Body of pancreas (tissue), 4 donors: ENCODE measurements around the gene VWA8.

Source experiments
- POLR2A ChIP-seq, 3 donors: fragments of 450-650 bp; IDR thresholded peaks; one replicate each; pipeline ENCODE4 v1.6.1; 2016; ENCODE audit warnings: antibody characterized with exemption in 3 of 3, mild to moderate bottlenecking in 2 of 3
- TF ChIP-seq, protein P1 (sequence below), 7 experiments: fragments of 450-650 bp in 4 of 7; fragments of 200-600 bp in 3 of 7; sonication (generic) in 3 of 7; IDR thresholded peaks; one replicate each; pipeline ENCODE4 v1.5.1; 2016 to 2019; ENCODE audit warnings: antibody characterized with exemption in 7 of 7

DNA sequence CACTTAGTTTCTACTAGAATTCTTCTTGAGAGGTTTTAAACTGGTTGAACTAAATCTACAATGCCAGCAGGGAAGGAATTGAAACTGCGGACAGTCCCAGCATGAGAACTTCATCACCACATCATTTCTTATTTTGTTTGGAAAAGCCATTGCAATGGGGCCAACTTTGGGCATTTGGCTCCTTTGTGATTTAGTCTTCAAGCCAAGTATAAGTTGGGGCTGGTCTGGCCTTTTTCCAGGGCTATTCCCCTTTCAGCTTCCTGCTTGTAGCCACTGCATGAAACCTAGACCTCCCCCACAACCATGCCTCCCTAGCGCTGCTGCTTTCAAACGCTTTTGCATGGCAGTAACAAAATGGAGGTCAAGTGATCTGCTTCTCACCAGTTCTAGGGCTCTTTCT, 361.3 kb downstream of the VWA8 start:
- TF ChIP-seq, protein P1, sequence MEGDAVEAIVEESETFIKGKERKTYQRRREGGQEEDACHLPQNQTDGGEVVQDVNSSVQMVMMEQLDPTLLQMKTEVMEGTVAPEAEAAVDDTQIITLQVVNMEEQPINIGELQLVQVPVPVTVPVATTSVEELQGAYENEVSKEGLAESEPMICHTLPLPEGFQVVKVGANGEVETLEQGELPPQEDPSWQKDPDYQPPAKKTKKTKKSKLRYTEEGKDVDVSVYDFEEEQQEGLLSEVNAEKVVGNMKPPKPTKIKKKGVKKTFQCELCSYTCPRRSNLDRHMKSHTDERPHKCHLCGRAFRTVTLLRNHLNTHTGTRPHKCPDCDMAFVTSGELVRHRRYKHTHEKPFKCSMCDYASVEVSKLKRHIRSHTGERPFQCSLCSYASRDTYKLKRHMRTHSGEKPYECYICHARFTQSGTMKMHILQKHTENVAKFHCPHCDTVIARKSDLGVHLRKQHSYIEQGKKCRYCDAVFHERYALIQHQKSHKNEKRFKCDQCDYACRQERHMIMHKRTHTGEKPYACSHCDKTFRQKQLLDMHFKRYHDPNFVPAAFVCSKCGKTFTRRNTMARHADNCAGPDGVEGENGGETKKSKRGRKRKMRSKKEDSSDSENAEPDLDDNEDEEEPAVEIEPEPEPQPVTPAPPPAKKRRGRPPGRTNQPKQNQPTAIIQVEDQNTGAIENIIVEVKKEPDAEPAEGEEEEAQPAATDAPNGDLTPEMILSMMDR (IDR thresholded peaks at IDR 0.05): no peak
- no peak for TF ChIP-seq POLR2A (IDR thresholded peaks at IDR 0.05)
